Fibroblast of the aortic adventitia (primary cell): Measurements from ENCODE around the gene HSPBP1. TPM values are rescaled to one million over a fixed set of nuclear protein-coding genes. Genes with fewer than 3 reads are reported as not detected.

Experiments
- DNase-seq: peaks from one replicate; pipeline ENCODE4 v3.0.0-alpha.2; 2010; ENCODE audit warnings: low read depth
- H3K4me3 ChIP-seq: 2 replicates; pipeline ENCODE4 v1.5.1; 2011; ENCODE audit warnings: low read depth, mild to moderate bottlenecking, control low read depth, low read length, moderate library complexity
- CTCF ChIP-seq: IDR thresholded peaks from 2 replicates; pipeline ENCODE4 v1.5.1; 2011; ENCODE audit warnings: mild to moderate bottlenecking, low read length, control low read depth, inconsistent platforms; ENCODE audit not compliant: insufficient read depth
- total RNA-seq: library from RNA; depleted of rRNA; stranded (reverse); fragments of >200 nt; gene quantifications from 2 replicates; pipeline ENCODE4 v1.2.3, GENCODE V29; 2012; ENCODE audit warnings: low replicate concordance

HSPBP1 gene
- total RNA-seq, 1 donor = 29.1 TPM

- DNase-seq = no peak
- H3K4me3 ChIP-seq = no peak overlapping the region
- TF ChIP-seq CTCF = no peak
These were observed 41.0 kb upstream of the HSPBP1 start for GRCh38 chr19:55320844-55321419.

- no peak overlapping the region for H3K4me3 ChIP-seq
- DNase-seq = peak; percentile 36
- TF ChIP-seq CTCF = no peak
These were observed 39.9 kb upstream of the HSPBP1 start for GRCh38 chr19:55319785-55320184.

GRCh38 chr19:55316646-55317045, 36.7 kb upstream of the HSPBP1 start:
- H3K4me3 ChIP-seq = no peak overlapping the region
- TF ChIP-seq CTCF = no peak
- no peak for DNase-seq

GRCh38 chr19:55315956-55316525, 36.1 kb upstream of the HSPBP1 start:
- TF ChIP-seq CTCF = no peak
- H3K4me3 ChIP-seq = no peak overlapping the region
- DNase-seq = no peak

DNA sequence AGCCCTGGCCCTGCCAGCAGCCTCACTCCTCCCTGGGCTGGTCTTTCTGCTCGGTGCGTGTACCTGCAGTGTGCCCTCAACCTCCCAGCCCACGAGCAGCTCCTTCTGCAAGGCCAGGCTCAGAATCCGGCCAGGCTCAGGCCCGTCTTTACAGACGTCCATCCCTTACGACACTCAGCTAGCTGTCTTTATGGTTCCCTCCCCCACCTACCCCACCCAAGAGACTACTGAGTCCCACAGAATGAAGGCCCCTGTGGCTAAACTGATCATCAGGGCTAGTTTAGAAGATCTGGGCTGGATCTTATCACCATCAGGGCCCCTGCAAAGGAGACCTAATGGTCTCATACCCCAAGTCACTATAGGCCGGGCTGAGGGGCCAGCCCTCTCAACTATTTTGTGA, 34.5 kb upstream of the HSPBP1 start:
- no peak for TF ChIP-seq CTCF

DNA sequence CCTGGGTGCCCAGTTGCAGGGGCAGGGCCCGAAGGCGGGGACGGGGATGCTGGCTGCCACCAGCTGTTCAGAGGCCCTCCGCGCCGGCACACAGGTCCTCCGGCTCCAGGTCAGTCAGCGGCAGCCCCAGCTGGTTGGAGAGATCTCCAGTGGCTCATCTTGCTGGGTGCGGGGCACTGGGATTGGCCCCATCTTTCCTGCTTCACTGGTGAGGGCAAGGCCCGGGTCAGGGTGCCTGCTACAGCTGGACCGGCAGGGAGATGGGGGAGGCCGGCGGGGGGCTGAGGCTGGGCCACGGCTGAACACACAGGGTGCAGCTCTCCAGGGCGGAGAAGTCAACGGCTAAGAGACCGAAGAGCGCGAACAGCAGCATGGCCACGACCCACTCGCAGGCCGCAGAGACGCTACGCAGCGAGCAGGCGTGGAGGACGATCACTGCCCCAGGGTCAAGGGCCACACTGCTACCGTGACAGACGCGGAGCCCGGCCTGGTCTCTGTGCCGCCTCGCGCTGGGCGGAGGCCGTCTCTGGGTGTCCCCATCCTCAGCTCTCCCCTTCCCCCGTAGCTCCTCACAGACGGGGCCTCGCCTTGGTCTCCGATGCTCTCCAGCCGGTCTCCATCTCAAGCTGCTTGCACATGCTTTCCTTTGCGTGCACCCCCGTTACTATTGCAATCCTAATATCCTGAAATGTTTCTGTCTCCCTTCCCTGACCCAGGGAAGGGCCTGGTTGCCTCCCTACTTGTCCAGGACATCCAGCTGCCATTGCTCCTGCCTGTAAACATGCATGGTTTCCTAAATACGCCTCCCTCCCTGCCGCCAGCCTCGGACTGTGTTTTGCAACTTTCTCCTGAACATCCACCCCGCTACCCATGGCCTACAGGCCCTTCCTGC, 33.0 kb upstream of the HSPBP1 start:
- TF ChIP-seq CTCF = no peak
- no peak for DNase-seq
- H3K4me3 ChIP-seq = no peak overlapping the region

More for the DNA sequence above, 34.5 kb upstream of the HSPBP1 start:
- no peak for DNase-seq
- no peak overlapping the region for H3K4me3 ChIP-seq
